ENCODE results near the gene FBXW10B. TPM values are rescaled to one million over a fixed set of nuclear protein-coding genes. Genes with fewer than 3 reads are reported as not detected.
"Not testable (repeated sequence)": the region's sequence is repeated elsewhere in the genome, so short reads cannot be mapped to it uniquely, and the experiment has no call there.

The FBXW10B gene
- total and polyA plus RNA-seq, 2 experiments from 2014 or later: 0.21 TPM; not detected in 1

DNA sequence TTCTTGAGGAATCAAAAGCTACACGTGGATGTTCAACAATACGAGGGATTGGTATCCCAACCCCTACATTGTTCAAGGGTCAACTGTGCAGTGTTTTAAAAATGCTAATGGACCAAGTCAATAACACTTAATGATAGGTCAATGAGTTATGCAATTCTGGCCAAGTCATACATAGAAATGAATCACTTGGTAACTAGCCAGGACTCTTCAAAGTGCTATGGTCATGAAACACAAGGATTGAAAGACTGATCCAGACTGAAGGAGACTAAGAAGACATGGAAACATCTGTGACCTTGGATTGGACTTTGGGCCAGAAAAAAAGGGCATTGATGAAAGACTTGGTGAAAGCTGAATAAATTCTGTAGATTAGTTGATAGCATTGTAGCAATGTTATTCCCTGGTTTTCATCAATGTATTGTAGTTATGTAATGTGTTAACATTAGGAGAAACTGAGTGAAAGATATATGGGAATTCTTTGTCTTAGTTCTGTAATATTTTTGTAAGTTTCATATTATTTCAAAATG lies 11.5 kb upstream of the FBXW10B start:
- not testable (repeated sequence) for H3K4me3 ChIP-seq; H3K36me3 ChIP-seq; DNase-seq (ENCODE audit: low read depth in 1 of 2, low spot score in 1 of 2); H3K27me3 ChIP-seq; H3K4me1 ChIP-seq (ENCODE audit: low read depth); H3K9me3 ChIP-seq (ENCODE audit: low read depth); H3K27ac ChIP-seq

DNA sequence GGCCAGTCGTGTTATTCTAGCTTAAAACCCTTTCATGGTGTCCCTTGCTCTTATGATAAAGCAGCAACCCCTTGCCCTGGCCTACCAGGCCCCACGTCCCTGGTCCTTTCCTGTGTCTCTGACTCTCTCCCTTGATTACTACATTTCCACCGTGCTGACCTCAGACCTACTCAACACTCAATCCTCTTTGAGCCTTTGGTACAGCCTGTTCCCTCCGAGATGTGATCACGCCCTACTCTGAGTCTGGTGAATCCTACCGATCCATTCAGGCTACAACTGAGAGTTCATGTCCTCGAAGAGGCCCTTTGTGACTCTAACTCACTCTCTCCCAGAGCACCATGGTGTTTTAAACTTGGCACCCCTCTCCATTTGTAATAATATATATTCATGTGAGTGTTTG lies 10.5 kb upstream of the FBXW10B start:
- not testable (repeated sequence) for DNase-seq (ENCODE audit: low read depth in 1 of 2, low spot score in 1 of 2); H3K4me1 ChIP-seq (ENCODE audit: low read depth); H3K27ac ChIP-seq; H3K27me3 ChIP-seq; H3K9me3 ChIP-seq (ENCODE audit: low read depth); H3K36me3 ChIP-seq; H3K4me3 ChIP-seq

- not testable (repeated sequence) for H3K27ac ChIP-seq; H3K36me3 ChIP-seq; H3K9me3 ChIP-seq (ENCODE audit: low read depth); H3K4me3 ChIP-seq; H3K27me3 ChIP-seq; DNase-seq (ENCODE audit: low read depth in 1 of 2, low spot score in 1 of 2); H3K4me1 ChIP-seq (ENCODE audit: low read depth)
Observed at GRCh38 chr17:15623661-15624209, 4.2 kb upstream of the FBXW10B start.

DNA sequence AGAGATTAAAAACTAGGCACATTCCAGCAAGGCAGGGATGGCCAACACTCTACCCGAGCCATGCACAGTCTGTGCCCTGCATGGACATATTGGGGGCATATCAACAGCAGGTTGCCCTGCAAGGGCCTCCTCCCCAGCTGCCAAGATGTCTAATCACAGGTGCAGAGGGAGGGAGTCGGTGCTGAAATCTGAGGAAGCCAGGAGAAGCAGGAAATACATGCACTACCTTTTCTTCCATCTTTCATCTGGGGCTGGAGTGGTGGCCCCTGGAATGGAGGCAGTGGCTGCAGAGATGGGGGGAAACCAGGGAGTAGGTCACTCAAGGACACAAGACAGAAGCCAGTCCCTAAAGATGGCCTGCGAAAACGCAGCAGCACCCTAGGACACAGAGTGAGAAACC lies 3.8 kb upstream of the FBXW10B start:
- not testable (repeated sequence) for H3K36me3 ChIP-seq; H3K27me3 ChIP-seq; H3K4me1 ChIP-seq (ENCODE audit: low read depth); DNase-seq (ENCODE audit: low read depth in 1 of 2, low spot score in 1 of 2); H3K27ac ChIP-seq; H3K9me3 ChIP-seq (ENCODE audit: low read depth); H3K4me3 ChIP-seq

DNA sequence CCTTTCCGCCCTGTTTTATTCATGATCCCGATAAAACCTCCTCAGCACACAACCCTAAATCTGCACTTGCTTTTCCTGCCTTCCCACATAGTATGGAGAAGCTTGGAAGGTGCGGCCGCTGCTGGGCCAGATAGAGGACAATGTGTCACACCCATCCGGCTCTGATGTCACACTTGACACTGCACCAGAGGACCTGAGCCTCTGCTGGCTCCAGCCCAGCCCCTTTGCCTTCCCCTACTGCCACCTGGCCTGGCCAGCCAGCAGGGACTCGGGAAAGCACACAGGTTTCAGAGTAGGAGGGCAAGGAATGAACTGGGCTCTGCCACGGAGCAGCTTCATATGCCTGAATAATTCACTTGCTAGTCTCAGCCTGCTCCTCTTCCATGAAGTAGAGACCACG lies 2.6 kb upstream of the FBXW10B start:
- not testable (repeated sequence) for H3K4me1 ChIP-seq (ENCODE audit: low read depth); H3K27ac ChIP-seq; DNase-seq (ENCODE audit: low read depth in 1 of 2, low spot score in 1 of 2); H3K4me3 ChIP-seq; H3K36me3 ChIP-seq; H3K9me3 ChIP-seq (ENCODE audit: low read depth); H3K27me3 ChIP-seq

DNA sequence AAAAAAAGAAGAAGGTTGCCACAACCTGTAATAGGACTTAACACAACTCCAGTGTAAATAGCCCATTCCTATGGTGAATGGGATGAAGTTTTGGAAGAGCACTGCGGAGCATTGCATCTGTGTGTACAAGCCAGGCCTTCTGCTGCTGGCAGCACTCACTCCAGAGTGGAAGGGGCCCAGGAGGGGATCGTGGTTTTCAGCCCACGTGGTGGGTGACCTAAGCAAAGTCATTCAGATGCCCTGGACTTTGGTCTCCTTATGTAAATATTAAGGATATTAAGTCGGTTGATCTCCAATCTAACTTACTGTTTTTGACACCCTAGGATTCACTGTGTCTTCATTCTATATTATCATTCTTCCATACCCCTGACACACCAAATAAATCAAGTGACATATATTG lies 2.7 kb downstream of the FBXW10B start:
- DNase-seq (ENCODE audit: low read depth in 1 of 2, low spot score in 1 of 2); H3K9me3 ChIP-seq (ENCODE audit: low read depth); H3K27me3 ChIP-seq; H3K4me3 ChIP-seq; H3K27ac ChIP-seq; H3K4me1 ChIP-seq (ENCODE audit: low read depth); H3K36me3 ChIP-seq: not testable (repeated sequence)

DNA sequence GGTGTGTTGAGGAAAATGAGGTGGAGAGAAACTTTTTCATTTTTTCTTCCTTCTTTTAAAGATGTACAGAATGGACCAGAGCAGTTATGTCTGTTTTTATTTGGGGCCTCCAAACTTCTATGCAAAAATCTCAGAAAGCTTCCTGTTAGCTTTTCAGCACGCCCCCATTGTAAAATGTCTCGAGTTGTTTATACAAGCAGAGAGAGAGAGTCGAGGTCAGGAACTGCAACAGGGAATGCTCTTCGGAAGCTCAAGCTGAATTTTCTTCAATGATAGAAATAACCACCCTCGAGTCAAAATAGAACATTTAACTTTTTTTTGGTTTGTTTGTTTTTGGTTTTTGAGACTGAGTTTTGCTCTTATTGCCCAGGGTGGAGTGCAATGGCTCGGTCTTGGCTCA lies 3.7 kb downstream of the FBXW10B start:
- not testable (repeated sequence) for DNase-seq (ENCODE audit: low read depth in 1 of 2, low spot score in 1 of 2); H3K9me3 ChIP-seq (ENCODE audit: low read depth); H3K27me3 ChIP-seq; H3K36me3 ChIP-seq; H3K27ac ChIP-seq; H3K4me3 ChIP-seq; H3K4me1 ChIP-seq (ENCODE audit: low read depth)

GRCh38 chr17:15613111-15613510 lies 6.4 kb downstream of the FBXW10B start:
- H3K27ac ChIP-seq; H3K27me3 ChIP-seq; H3K4me3 ChIP-seq; DNase-seq (ENCODE audit: low read depth in 1 of 2, low spot score in 1 of 2); H3K36me3 ChIP-seq; H3K9me3 ChIP-seq (ENCODE audit: low read depth); H3K4me1 ChIP-seq (ENCODE audit: low read depth): not testable (repeated sequence)

DNA sequence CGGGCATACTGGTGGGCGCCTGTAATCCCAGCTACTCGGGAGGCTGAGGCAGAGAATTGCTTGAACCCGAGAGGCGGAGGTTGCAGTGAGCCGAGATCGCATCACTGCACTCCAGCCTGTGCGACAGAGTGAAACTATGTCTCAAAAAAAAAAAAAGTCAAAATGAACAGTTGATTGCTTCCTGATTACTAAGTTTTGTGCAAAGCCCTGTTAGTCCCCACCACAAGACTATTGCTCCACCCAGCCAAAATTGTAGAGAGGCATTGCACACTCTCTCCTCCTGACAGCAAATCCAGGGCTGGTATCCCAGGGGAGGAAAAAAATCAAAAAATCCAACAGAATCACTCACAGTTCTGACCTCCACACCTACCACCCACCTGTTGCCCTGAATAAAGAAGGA lies 26.5 kb downstream of the FBXW10B start:
- not testable (repeated sequence) for H3K27me3 ChIP-seq; H3K9me3 ChIP-seq (ENCODE audit: low read depth); H3K27ac ChIP-seq; H3K36me3 ChIP-seq; DNase-seq (ENCODE audit: low read depth in 1 of 2, low spot score in 1 of 2); H3K4me1 ChIP-seq (ENCODE audit: low read depth); H3K4me3 ChIP-seq

DNA sequence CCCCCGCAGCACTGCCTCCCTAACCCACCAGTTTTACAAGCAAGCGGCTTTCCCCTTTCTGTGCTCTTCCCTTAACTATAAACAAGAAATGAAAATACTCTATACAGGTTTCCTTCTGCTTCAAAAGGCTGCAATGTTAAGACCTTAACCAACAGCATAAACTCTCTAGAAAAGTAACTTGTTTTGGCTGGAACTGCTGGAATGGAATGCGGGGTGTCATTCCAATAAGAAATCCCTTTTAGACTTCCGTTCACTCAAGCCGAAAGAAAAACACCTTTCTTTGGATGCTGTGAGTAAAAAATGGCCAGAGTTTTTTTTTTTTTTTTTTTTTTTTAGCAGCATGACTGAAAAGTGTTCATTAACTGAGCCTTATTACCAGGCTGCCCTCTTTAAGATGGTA lies 27.5 kb downstream of the FBXW10B start:
- not testable (repeated sequence) for H3K4me1 ChIP-seq (ENCODE audit: low read depth); H3K36me3 ChIP-seq; H3K9me3 ChIP-seq (ENCODE audit: low read depth); H3K27ac ChIP-seq; DNase-seq (ENCODE audit: low read depth in 1 of 2, low spot score in 1 of 2); H3K27me3 ChIP-seq; H3K4me3 ChIP-seq

- H3K27ac ChIP-seq; DNase-seq (ENCODE audit: low read depth in 1 of 2, low spot score in 1 of 2); H3K36me3 ChIP-seq; H3K27me3 ChIP-seq; H3K4me1 ChIP-seq (ENCODE audit: low read depth); H3K9me3 ChIP-seq (ENCODE audit: low read depth); H3K4me3 ChIP-seq: not testable (repeated sequence)
Observed at GRCh38 chr17:15590844-15591243, 28.7 kb downstream of the FBXW10B start.

DNA sequence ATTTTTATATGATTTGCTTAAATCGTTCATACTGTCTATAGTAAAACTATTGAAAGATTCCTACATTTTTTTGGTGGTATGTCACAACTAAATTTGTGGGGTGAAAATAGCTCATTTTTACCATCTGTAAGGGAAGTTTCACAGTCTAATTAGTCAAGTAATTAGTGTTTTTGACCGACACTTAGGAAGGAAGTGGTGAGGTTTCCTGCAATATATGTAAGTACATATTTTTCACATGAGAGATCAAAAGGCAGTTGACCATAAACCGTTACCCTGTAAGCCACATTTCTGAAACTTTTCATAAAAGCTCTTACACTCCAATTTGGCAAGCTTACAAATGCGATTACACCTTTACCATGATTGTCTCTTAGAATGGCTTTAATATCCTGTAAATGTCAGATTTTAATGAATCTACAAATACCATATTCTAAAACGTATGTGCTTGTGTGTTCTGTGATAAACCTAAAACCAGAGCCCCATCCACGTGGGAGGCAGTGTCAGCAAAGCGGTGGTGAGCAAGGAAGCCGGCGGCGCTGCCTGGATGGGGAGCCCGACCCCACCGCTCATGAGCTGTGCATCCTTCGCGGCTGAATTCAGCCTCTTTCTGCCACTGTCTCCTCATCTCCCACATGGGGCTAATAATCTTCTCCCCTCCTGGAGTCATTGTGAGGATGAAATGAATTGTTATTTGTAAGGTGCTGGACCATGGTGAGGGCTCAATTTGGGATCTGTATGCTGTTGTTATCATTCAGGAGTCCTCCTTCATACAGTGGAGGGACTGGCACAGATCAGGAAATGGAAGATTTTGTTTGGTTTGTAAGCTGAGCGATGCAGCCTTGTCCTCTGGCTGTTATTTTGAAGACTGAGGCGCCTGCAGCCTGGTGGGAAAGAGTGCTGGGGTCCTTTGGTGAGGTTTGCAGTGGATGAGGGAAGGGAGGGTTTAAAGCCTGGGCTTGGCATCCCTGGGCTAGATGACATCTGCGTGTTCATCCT lies 29.7 kb downstream of the FBXW10B start:
- not testable (repeated sequence) for H3K9me3 ChIP-seq (ENCODE audit: low read depth); H3K27ac ChIP-seq; H3K36me3 ChIP-seq; H3K27me3 ChIP-seq; H3K4me1 ChIP-seq (ENCODE audit: low read depth); DNase-seq (ENCODE audit: low read depth in 1 of 2, low spot score in 1 of 2); H3K4me3 ChIP-seq

DNA sequence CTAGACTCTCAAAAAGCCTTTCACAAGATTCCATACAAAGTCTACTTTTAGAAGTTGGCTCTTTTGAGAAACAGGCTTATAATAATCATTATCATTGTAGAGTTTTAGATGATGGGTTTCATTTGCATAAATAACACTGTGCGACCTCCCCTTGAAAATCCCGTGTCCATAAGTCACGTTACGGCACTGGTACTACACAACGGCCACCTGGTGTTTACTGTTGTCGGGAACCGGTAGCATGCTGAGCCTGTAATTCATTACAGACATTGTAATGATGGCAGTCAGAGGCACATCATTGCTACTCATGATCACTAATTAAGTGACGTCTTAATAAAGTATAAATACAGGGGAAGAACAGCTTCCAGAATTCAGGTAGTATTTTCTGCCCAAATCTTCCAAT lies 31.5 kb downstream of the FBXW10B start:
- not testable (repeated sequence) for H3K27me3 ChIP-seq; H3K9me3 ChIP-seq (ENCODE audit: low read depth); H3K4me1 ChIP-seq (ENCODE audit: low read depth); DNase-seq (ENCODE audit: low read depth in 1 of 2, low spot score in 1 of 2); H3K4me3 ChIP-seq; H3K27ac ChIP-seq; H3K36me3 ChIP-seq

DNA sequence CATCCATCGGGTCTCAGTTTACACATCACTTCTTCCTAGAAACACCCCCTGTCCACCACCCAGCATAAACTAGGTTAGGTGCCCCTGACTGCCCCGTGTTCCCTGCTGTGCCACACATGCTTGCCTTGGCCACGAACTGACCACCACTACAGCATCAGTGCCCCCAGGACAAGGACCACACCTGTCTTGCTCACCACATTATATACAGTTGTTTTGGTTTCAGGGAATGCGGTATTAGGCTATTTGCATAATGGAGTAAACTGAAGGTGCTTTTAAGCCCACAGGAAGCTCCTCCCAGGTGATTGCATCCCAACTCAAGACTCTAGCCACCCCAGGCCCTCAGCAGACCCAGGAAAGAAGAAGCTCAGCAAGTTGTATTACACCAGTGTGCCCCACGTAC lies 36.2 kb downstream of the FBXW10B start:
- H3K27me3 ChIP-seq; H3K4me3 ChIP-seq; H3K36me3 ChIP-seq; H3K9me3 ChIP-seq (ENCODE audit: low read depth); H3K4me1 ChIP-seq (ENCODE audit: low read depth); DNase-seq (ENCODE audit: low read depth in 1 of 2, low spot score in 1 of 2); H3K27ac ChIP-seq: not testable (repeated sequence)

Data from cardiac muscle cell (in vitro differentiated cells and primary cell).